ENCODE data around the gene PCDH11Y.
"Not testable (repeated sequence)": the region's sequence is repeated elsewhere in the genome, so short reads cannot be mapped to it uniquely, and the experiment has no call there.

PCDH11Y gene

DNA sequence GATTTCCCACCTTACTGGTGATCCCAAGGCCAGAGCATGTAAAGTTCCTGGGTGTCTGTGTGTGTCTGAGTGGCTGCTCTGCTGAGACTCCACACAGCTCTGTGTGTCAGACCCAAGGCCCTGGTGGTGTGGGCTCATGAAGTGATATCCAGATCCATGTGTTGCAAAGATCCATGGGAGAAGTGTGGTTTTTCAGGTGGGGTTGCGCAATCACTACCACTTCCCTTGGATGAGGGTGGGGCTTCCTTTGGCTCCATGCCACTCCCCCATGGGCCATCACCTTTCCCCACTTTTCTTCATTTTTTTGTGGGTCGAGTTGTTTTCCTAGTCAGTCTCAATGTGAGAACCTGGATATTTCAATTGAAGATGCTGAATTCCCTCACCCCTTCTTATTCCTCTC, 182.9 kb downstream of the PCDH11Y start:
- H3K27ac ChIP-seq (replicated peaks; ENCODE audit: low read length); H2BK120ac ChIP-seq (ENCODE audit: low read depth, low read length); H3K14ac ChIP-seq (ENCODE audit: low read length); H3K36me3 ChIP-seq (replicated peaks in 1 of 2; ENCODE audit: control insufficient read depth in 2 of 2, insufficient read depth in 2 of 2, low read length in 2 of 2); H2AK5ac ChIP-seq (ENCODE audit: low read depth, low read length); H3K9me3 ChIP-seq (replicated peaks in 1 of 2; ENCODE audit: control insufficient read depth in 2 of 2, insufficient read depth in 1 of 2, low read depth in 1 of 2, low read length in 2 of 2); H3K4me2 ChIP-seq (ENCODE audit: insufficient read depth, low read length, poor library complexity, severe bottlenecking); H2BK5ac ChIP-seq (ENCODE audit: low read length); H3K9ac ChIP-seq (ENCODE audit: low read depth, low read length, poor library complexity); DNase-seq (ENCODE audit: low spot score); H4K91ac ChIP-seq (ENCODE audit: low read depth, low read length, poor library complexity); H3K4me1 ChIP-seq (ENCODE audit: control insufficient read depth in 2 of 2, insufficient read depth in 1 of 2, low read depth in 1 of 2, low read length in 2 of 2); H2AFZ ChIP-seq (ENCODE audit: low read length); H3K27me3 ChIP-seq (ENCODE audit: control insufficient read depth in 3 of 3, insufficient read depth in 3 of 3, low read depth in 1 of 3, low read length in 3 of 3); H3K4ac ChIP-seq (ENCODE audit: low read length); H3K18ac ChIP-seq (ENCODE audit: low read length); H2BK15ac ChIP-seq (ENCODE audit: low read length); H2BK12ac ChIP-seq (ENCODE audit: low read length); H3K23ac ChIP-seq (ENCODE audit: low read depth, low read length, poor library complexity); H4K8ac ChIP-seq (ENCODE audit: low read depth, low read length); H3K4me3 ChIP-seq (ENCODE audit: low read length in 2 of 2); H3K79me1 ChIP-seq (ENCODE audit: low read depth, low read length): not testable (repeated sequence)
- WGBS, 2 donors (ENCODE audit: extremely low coverage in 2 of 2, insufficient read length in 2 of 2, insufficient replicate concordance in 1 of 2) = no CpG with 5 or more reads among the region's 2 CpGs

DNA sequence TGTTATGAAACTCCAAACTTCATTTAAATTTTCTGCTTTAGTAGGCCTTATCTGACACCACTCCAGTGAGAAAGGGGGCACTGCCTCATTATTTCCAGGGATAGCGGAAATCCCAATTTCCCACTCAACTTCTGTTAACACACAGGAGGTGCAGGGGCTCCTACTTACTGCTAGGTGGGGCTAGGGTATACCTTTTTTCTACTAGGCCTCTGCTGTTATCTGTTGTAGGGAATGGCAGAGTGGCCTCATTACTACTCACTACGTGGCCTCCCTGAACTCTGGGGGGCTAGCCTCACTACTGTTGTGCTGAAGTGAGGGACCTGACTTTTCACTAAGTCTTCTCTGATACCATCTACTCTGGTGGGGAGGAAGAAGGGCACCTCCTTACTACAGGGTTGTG, 215.0 kb downstream of the PCDH11Y start:
- H2AFZ ChIP-seq (ENCODE audit: low read length); H3K18ac ChIP-seq (ENCODE audit: low read length); H3K79me1 ChIP-seq (ENCODE audit: low read depth, low read length); H3K4me1 ChIP-seq (ENCODE audit: control insufficient read depth in 2 of 2, insufficient read depth in 1 of 2, low read depth in 1 of 2, low read length in 2 of 2); H3K23ac ChIP-seq (ENCODE audit: low read depth, low read length, poor library complexity); H2AK5ac ChIP-seq (ENCODE audit: low read depth, low read length); H3K4ac ChIP-seq (ENCODE audit: low read length); H2BK120ac ChIP-seq (ENCODE audit: low read depth, low read length); DNase-seq (ENCODE audit: low spot score); H4K8ac ChIP-seq (ENCODE audit: low read depth, low read length); H3K27me3 ChIP-seq (ENCODE audit: control insufficient read depth in 3 of 3, insufficient read depth in 3 of 3, low read depth in 1 of 3, low read length in 3 of 3); H3K4me3 ChIP-seq (ENCODE audit: low read length in 2 of 2); H2BK5ac ChIP-seq (ENCODE audit: low read length); H3K36me3 ChIP-seq (replicated peaks in 1 of 2; ENCODE audit: control insufficient read depth in 2 of 2, insufficient read depth in 2 of 2, low read length in 2 of 2); H3K9me3 ChIP-seq (replicated peaks in 1 of 2; ENCODE audit: control insufficient read depth in 2 of 2, insufficient read depth in 1 of 2, low read depth in 1 of 2, low read length in 2 of 2); H3K14ac ChIP-seq (ENCODE audit: low read length); H2BK12ac ChIP-seq (ENCODE audit: low read length); H2BK15ac ChIP-seq (ENCODE audit: low read length); H4K91ac ChIP-seq (ENCODE audit: low read depth, low read length, poor library complexity); H3K27ac ChIP-seq (replicated peaks; ENCODE audit: low read length); H3K9ac ChIP-seq (ENCODE audit: low read depth, low read length, poor library complexity); H3K4me2 ChIP-seq (ENCODE audit: insufficient read depth, low read length, poor library complexity, severe bottlenecking): not testable (repeated sequence)
- WGBS, 2 donors (ENCODE audit: extremely low coverage in 2 of 2, insufficient read length in 2 of 2, insufficient replicate concordance in 1 of 2) = no CpG with 5 or more reads among the region's 2 CpGs

DNA sequence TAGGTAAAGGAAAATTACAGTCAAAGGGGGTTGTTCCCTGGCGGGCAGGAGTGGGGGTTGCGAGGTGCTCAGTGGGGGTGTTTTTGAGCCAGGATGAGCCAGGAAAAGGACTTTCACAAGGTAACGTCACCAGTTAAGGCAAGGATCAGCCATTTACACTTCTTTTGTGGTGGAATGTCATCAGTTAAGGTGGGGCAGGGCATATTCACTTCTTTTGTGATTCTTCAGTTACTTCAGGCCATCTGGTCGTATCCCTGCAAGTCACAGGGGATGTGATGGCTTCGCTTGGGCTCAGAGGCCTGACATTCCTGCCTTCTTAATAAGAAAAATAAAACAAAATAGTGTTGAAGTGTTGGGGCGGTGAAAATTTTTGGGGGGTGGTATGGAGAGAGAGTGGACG, 324.8 kb downstream of the PCDH11Y start:
- not testable (repeated sequence) for H2BK12ac ChIP-seq (ENCODE audit: low read length); H3K4me1 ChIP-seq (ENCODE audit: control insufficient read depth in 2 of 2, insufficient read depth in 1 of 2, low read depth in 1 of 2, low read length in 2 of 2); H2AFZ ChIP-seq (ENCODE audit: low read length); H2BK15ac ChIP-seq (ENCODE audit: low read length); H3K79me1 ChIP-seq (ENCODE audit: low read depth, low read length); H2BK120ac ChIP-seq (ENCODE audit: low read depth, low read length); H4K91ac ChIP-seq (ENCODE audit: low read depth, low read length, poor library complexity); H3K27me3 ChIP-seq (ENCODE audit: control insufficient read depth in 3 of 3, insufficient read depth in 3 of 3, low read depth in 1 of 3, low read length in 3 of 3); H2AK5ac ChIP-seq (ENCODE audit: low read depth, low read length); H2BK5ac ChIP-seq (ENCODE audit: low read length); H3K4ac ChIP-seq (ENCODE audit: low read length); H3K18ac ChIP-seq (ENCODE audit: low read length); H3K23ac ChIP-seq (ENCODE audit: low read depth, low read length, poor library complexity); H3K36me3 ChIP-seq (replicated peaks in 1 of 2; ENCODE audit: control insufficient read depth in 2 of 2, insufficient read depth in 2 of 2, low read length in 2 of 2); H3K27ac ChIP-seq (replicated peaks; ENCODE audit: low read length); H3K9ac ChIP-seq (ENCODE audit: low read depth, low read length, poor library complexity); DNase-seq (ENCODE audit: low spot score); H4K8ac ChIP-seq (ENCODE audit: low read depth, low read length); H3K14ac ChIP-seq (ENCODE audit: low read length); H3K4me3 ChIP-seq (ENCODE audit: low read length in 2 of 2); H3K9me3 ChIP-seq (replicated peaks in 1 of 2; ENCODE audit: control insufficient read depth in 2 of 2, insufficient read depth in 1 of 2, low read depth in 1 of 2, low read length in 2 of 2); H3K4me2 ChIP-seq (ENCODE audit: insufficient read depth, low read length, poor library complexity, severe bottlenecking)
- WGBS, 2 donors (ENCODE audit: extremely low coverage in 2 of 2, insufficient read length in 2 of 2, insufficient replicate concordance in 1 of 2) = no CpG with 5 or more reads among the region's 7 CpGs

- H2AK5ac ChIP-seq (ENCODE audit: low read depth, low read length); H4K91ac ChIP-seq (ENCODE audit: low read depth, low read length, poor library complexity); H3K4me2 ChIP-seq (ENCODE audit: insufficient read depth, low read length, poor library complexity, severe bottlenecking); H3K14ac ChIP-seq (ENCODE audit: low read length); DNase-seq (ENCODE audit: low spot score); H3K79me1 ChIP-seq (ENCODE audit: low read depth, low read length); H3K4me1 ChIP-seq (ENCODE audit: control insufficient read depth in 2 of 2, insufficient read depth in 1 of 2, low read depth in 1 of 2, low read length in 2 of 2); H3K4me3 ChIP-seq (ENCODE audit: low read length in 2 of 2); H4K8ac ChIP-seq (ENCODE audit: low read depth, low read length); H3K27ac ChIP-seq (replicated peaks; ENCODE audit: low read length); H3K18ac ChIP-seq (ENCODE audit: low read length); H2BK120ac ChIP-seq (ENCODE audit: low read depth, low read length); H3K4ac ChIP-seq (ENCODE audit: low read length); H2BK12ac ChIP-seq (ENCODE audit: low read length); H3K9ac ChIP-seq (ENCODE audit: low read depth, low read length, poor library complexity); H2BK5ac ChIP-seq (ENCODE audit: low read length); H3K36me3 ChIP-seq (replicated peaks in 1 of 2; ENCODE audit: control insufficient read depth in 2 of 2, insufficient read depth in 2 of 2, low read length in 2 of 2); H2BK15ac ChIP-seq (ENCODE audit: low read length); H3K27me3 ChIP-seq (ENCODE audit: control insufficient read depth in 3 of 3, insufficient read depth in 3 of 3, low read depth in 1 of 3, low read length in 3 of 3); H3K23ac ChIP-seq (ENCODE audit: low read depth, low read length, poor library complexity); H3K9me3 ChIP-seq (replicated peaks in 1 of 2; ENCODE audit: control insufficient read depth in 2 of 2, insufficient read depth in 1 of 2, low read depth in 1 of 2, low read length in 2 of 2); H2AFZ ChIP-seq (ENCODE audit: low read length): not testable (repeated sequence)
- no CpG with 5 or more reads among the region's 3 CpGs for WGBS, 2 donors (ENCODE audit: extremely low coverage in 2 of 2, insufficient read length in 2 of 2, insufficient replicate concordance in 1 of 2)
Measured at GRCh38 chrY:5342220-5342619, 342.1 kb downstream of the PCDH11Y start.

Measured in neuronal stem cell (in vitro differentiated cells).